ENCODE measurements around the gene KIF5C.

KIF5C gene

DNA sequence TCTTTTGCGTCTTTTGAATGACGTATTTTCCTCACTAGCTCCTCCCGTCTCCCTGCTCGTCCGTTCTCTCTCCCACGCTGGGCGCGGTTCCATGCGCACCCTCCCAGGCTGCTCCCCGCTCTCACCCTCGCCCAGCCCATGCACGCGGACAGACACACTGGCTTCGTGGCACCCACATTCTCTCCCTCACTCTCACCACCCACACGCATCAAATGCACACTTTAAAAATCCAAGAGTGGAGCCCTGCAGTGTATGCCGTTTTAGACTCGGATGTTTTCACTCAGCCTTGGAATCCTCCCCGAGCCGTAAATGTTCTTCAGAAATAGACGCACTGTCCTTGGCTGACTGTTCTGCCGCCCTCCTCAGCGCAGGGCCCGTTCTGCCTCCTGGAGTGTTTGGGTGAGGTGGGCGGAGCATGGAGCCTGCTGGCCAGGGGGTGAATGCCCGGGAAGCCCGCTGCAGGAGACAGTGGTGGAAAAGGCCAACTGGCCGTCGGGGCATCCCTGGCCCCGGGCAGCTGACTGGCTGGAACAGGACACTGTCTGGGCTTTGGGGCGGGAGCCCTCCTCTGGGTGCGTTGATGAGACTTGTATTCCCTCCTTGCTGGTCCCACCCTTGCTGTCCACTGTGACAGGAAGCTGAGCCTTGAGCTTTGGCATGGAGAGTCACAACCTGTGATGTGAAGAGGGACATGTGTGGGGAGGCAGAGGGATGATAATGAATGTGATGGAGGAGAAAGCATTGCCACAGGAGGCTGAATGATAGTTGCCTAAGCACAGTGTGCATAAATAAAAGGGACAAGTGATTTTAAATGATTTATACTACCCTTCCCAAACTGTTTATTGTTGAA is 128.1 kb downstream of the KIF5C start:
- in situ Hi-C loops (cut with MboI; ENCODE audit: low sequenced_read_pairs, unreplicated experiment): no loop called here
- TF ChIP-seq, protein P1, sequence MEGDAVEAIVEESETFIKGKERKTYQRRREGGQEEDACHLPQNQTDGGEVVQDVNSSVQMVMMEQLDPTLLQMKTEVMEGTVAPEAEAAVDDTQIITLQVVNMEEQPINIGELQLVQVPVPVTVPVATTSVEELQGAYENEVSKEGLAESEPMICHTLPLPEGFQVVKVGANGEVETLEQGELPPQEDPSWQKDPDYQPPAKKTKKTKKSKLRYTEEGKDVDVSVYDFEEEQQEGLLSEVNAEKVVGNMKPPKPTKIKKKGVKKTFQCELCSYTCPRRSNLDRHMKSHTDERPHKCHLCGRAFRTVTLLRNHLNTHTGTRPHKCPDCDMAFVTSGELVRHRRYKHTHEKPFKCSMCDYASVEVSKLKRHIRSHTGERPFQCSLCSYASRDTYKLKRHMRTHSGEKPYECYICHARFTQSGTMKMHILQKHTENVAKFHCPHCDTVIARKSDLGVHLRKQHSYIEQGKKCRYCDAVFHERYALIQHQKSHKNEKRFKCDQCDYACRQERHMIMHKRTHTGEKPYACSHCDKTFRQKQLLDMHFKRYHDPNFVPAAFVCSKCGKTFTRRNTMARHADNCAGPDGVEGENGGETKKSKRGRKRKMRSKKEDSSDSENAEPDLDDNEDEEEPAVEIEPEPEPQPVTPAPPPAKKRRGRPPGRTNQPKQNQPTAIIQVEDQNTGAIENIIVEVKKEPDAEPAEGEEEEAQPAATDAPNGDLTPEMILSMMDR (IDR thresholded peaks at IDR 0.05; ENCODE audit: borderline replicate concordance, control extremely low read depth, extremely low read depth, insufficient read depth, missing control alignments): no peak
- peak; percentile 13 for DNase-seq (ENCODE audit: low spot score)

DNA sequence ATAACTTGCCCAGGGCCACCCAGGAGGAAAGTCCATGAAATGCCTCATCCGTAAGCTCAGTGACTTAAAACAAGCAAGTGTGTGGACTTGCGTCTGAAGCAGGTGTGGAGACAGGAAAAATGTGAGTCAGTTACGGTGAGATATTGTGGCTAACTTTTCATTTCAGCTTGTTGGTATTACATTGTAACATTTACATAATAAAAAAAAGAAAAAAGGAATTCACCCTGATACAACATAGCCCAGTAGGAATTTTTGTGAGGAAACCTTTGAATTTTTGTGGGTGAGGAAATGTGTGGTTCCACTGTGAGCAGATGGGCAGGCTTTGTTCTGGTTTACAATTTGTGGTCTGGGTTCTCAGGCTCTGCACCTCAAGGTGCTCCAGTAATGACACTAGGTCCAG is 129.8 kb downstream of the KIF5C start:
- in situ Hi-C loops (cut with MboI; ENCODE audit: low sequenced_read_pairs, unreplicated experiment): no loop called here
- no peak for DNase-seq (ENCODE audit: low spot score)
- TF ChIP-seq, protein P1 (IDR thresholded peaks at IDR 0.05; ENCODE audit: borderline replicate concordance, control extremely low read depth, extremely low read depth, insufficient read depth, missing control alignments): no peak

DNA sequence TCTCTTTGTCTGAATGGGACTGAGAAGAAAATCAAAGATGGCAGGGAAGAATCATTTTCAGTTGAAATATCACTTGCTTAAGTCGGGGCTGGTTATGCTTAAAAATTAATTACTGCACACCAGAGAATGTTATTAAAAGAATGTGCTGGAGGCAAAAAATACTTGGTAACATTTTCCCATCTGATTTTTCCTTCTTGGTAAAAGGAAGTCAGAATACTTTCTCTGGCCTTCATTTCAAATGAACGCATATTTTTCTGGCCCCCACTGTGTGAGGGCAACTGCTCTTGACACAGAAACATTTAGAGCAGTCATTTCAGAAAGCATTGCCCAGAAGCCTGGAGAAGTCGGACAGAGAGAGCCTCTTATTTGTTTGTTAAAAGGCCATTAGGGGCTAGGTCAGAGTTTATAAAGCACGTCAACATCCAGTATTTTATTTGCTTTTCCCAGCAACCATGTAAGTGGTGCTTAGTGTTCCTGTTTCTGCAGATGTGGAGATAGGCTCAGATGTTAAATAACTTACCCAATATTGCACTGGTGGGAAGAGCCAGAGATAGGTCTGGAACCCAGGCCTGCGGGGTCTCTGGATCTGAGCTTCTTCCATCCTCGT is 130.5 kb downstream of the KIF5C start:
- DNase-seq (ENCODE audit: low spot score): no peak
- in situ Hi-C loops (cut with MboI; ENCODE audit: low sequenced_read_pairs, unreplicated experiment): no loop called here
- TF ChIP-seq, protein P1 (IDR thresholded peaks at IDR 0.05; ENCODE audit: borderline replicate concordance, control extremely low read depth, extremely low read depth, insufficient read depth, missing control alignments): no peak

DNA sequence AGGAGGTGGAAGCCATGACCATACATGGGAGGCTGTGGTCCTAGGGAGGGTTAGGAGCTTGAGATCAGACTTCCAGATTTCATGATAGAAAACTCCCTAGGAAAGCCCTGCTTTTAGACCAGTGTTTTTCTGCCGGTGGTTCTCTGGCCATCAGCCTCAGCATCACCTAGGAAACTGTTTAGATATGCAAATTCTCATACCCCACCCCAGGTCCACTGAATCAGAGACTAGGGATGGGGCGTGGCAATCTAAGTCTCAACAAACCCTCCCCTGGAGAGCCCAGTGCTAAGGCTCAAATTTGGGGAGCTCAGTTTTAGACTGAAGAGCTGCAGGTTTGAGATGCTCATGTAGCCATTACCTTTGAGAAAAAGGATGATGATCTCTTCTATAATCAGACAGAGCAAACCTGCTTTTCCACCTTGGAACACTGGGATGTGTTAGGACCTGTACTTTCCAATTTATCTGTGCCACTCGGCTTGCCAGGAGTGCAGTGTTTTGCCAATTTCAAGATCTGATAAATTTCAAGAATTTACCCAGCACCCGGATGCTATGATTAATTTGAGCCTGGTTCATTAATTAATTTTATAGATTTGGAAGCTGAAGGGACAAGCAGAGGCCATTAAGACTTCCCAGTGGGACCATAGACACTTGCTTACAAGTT is 132.0 kb downstream of the KIF5C start:
- in situ Hi-C loops (cut with MboI; ENCODE audit: low sequenced_read_pairs, unreplicated experiment): no loop called here
- TF ChIP-seq, protein P1 (IDR thresholded peaks at IDR 0.05; ENCODE audit: borderline replicate concordance, control extremely low read depth, extremely low read depth, insufficient read depth, missing control alignments): no peak
- peak; percentile 28 for DNase-seq (ENCODE audit: low spot score)

DNA sequence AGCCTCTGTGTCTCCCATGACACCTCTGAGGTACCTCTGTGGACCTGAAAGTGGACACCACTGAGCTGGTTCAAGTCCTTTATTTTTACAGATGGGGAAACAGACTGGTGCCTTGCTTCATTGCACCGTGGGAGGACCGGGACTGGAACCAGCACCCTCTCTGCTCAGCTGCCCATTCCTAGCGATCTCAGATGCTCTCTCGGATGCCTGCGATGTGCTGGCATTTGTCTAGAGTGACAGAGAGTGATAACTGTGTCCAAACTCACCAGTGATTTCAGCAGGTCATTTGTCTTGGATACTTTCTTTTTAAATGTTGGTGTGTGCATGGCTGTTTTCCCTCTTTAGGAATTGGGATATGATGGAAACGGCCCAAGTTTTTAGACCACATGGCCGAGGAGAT is 133.4 kb downstream of the KIF5C start:
- peak; percentile 9 for DNase-seq (ENCODE audit: low spot score)
- TF ChIP-seq, protein P1 (IDR thresholded peaks at IDR 0.05; ENCODE audit: borderline replicate concordance, control extremely low read depth, extremely low read depth, insufficient read depth, missing control alignments): no peak
- in situ Hi-C loops (cut with MboI; ENCODE audit: low sequenced_read_pairs, unreplicated experiment): no loop called here

DNA sequence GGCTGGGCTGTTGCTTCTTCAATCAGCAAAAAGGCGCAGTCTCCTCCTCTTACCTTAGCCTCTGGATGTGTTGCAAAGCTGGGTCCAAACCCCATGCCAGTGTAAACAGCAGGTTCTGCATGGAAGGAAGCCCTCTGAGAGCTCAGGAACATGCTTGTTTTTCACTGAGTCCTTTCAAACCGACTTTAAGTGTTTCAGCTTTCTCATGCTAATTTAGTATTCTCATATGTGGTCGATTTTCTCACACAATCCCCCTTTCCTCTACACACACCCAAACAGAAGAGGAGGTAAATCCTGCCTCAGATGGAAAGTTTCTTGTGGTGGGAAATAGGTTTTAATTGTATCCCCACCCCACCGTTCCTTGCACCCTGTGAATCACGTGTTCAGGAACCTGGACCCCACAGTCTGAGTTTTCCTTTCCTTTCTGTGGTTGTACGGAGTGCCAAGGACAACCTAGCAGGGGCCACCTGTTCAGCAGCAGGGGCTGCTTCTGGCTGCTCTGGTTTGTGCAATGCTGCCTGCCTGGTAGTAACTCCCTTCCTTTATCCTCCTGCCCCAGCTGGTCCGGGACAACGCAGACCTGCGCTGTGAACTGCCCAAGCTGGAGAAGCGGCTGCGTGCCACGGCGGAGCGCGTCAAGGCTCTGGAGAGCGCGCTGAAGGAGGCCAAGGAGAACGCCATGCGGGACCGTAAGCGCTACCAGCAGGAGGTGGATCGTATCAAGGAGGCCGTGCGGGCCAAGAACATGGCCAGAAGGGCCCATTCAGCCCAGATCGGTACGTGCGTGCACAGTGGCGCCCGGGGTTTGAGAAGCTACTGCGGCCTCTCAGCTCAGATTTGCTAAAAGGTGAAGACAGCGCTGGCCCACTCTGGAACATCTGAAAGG is 134.8 kb downstream of the KIF5C start:
- TF ChIP-seq, protein P1 (IDR thresholded peaks at IDR 0.05; ENCODE audit: borderline replicate concordance, control extremely low read depth, extremely low read depth, insufficient read depth, missing control alignments): no peak
- DNase-seq (ENCODE audit: low spot score): peak; percentile 23
- in situ Hi-C loops (cut with MboI; ENCODE audit: low sequenced_read_pairs, unreplicated experiment): no loop called here
